Endothelial cell of umbilical vein (primary cell): ENCODE data around the gene TAS2R30. TPM values are rescaled to one million over a fixed set of nuclear protein-coding genes. Genes with fewer than 3 reads are reported as not detected.

Experiments used
- BruUV-seq: library from RNA; stranded (reverse); fragments of 400-500 nt; replicated peaks from 2 replicates; lab custom pipeline; 2021; lab: Mats Ljungman, UMichigan
- CTCF ChIA-PET: fragments of 300-600, 350-600 bp; sonication (Branson Sonifier 250); formaldehyde crosslinking; loops from one replicate; lab custom pipeline; 2021; ENCODE audit warnings: antibody characterized with exemption, inconsistent platforms; lab: Charles Lee
- POLR2A ChIA-PET: fragments of 300-600, 350-600 bp; sonication (Branson Sonifier 250); formaldehyde crosslinking; loops from one replicate; lab custom pipeline; 2021; ENCODE audit warnings: antibody characterized with exemption, inconsistent platforms; lab: Charles Lee
- DNase-seq: peaks from one replicate; pipeline ENCODE4 v3.0.0-alpha.2; 2011; ENCODE audit warnings: low read depth, low spot score
- FAIRE-seq: peaks from 2 replicates; lab custom pipeline; 2011; peaks lifted over from hg19 to GRCh38; lab: Jason Lieb, UNC
- H2AFZ ChIP-seq: 2 replicates; pipeline ENCODE4 v1.6.0; 2012; ENCODE audit warnings: low read depth, low read length, control low read depth, inconsistent platforms
- H3K27ac ChIP-seq: 2 replicates; pipeline ENCODE4 v1.5.1; 2011; ENCODE audit warnings: low read depth, mild to moderate bottlenecking, control low read depth, low read length, moderate library complexity; ENCODE audit not compliant: insufficient read depth
- H3K27me3 ChIP-seq, 2 experiments: 2 replicates each; pipeline versions ENCODE4 v1.6.0 to v1.6.1; 2011; ENCODE audit warnings: low read length in 2 of 2, mixed read lengths in 1 of 2; ENCODE audit not compliant: control insufficient read depth in 2 of 2, insufficient read depth in 2 of 2
- H3K36me3 ChIP-seq, 2 experiments: 2 replicates in 1 of 2; 3 replicates in 1 of 2; pipeline ENCODE4 v1.5.1; 2011; ENCODE audit warnings: low read length in 2 of 2, mild to moderate bottlenecking in 1 of 2, moderate library complexity in 1 of 2; ENCODE audit not compliant: control insufficient read depth in 2 of 2, insufficient read depth in 2 of 2; ENCODE audit errors: extremely low read depth in 1 of 2
- H3K4me1 ChIP-seq: 3 replicates; pipeline ENCODE4 v1.5.1; 2011; ENCODE audit warnings: mild to moderate bottlenecking, low read length; ENCODE audit not compliant: control insufficient read depth, insufficient read depth; ENCODE audit errors: extremely low read depth
- H3K4me2 ChIP-seq: 2 replicates; pipeline ENCODE4 v1.6.1; 2011; ENCODE audit warnings: low read length, control low read depth, mixed read lengths; ENCODE audit not compliant: insufficient read depth
- H3K4me3 ChIP-seq, 3 experiments: fragments of 200-600 bp in 1 of 3; sonication (generic), shearing (Covaris generic) in 1 of 3; replicated peaks in 1 of 3; 2 replicates each; pipeline ENCODE4 v1.5.1; 2011 to 2016; ENCODE audit warnings: control low read depth in 3 of 3, low read length in 3 of 3, mild to moderate bottlenecking in 2 of 3, inconsistent platforms in 1 of 3, low read depth in 1 of 3, moderate library complexity in 1 of 3; ENCODE audit not compliant: insufficient read depth in 1 of 3
- H3K79me2 ChIP-seq: 2 replicates; pipeline ENCODE4 v1.6.0; 2012; ENCODE audit warnings: low read length, inconsistent platforms; ENCODE audit not compliant: control insufficient read depth, insufficient read depth
- H3K9ac ChIP-seq: replicated peaks from 2 replicates; pipeline ENCODE3; 2011; ENCODE audit warnings: low read length, control low read depth; ENCODE audit not compliant: insufficient read depth; ENCODE audit errors: extremely low read depth
- H3K9me1 ChIP-seq: replicated peaks from 3 replicates; pipeline ENCODE4 v1.6.0; 2011; ENCODE audit warnings: mild to moderate bottlenecking, low read length; ENCODE audit not compliant: control insufficient read depth, insufficient read depth; ENCODE audit errors: extremely low read depth
- H3K9me3 ChIP-seq: replicated peaks from 2 replicates; pipeline ENCODE4 v1.5.1; 2012; ENCODE audit warnings: low read length, inconsistent platforms; ENCODE audit not compliant: control insufficient read depth, insufficient read depth
- H4K20me1 ChIP-seq: replicated peaks from 2 replicates; pipeline ENCODE3; 2011; ENCODE audit warnings: mild to moderate bottlenecking, low read length; ENCODE audit not compliant: control insufficient read depth, insufficient read depth; ENCODE audit errors: extremely low read depth
- CTCF ChIP-seq, 2 donors: IDR thresholded peaks; 1 replicate in 1 of 2; 2 replicates in 1 of 2; pipeline ENCODE4 v1.5.1; 2011; ENCODE audit warnings: low read length in 2 of 2, mild to moderate bottlenecking in 2 of 2, moderate library complexity in 2 of 2, control low read depth in 1 of 2, inconsistent platforms in 1 of 2, low read depth in 1 of 2; ENCODE audit not compliant: insufficient read depth in 1 of 2; ENCODE audit errors: extremely low read depth in 1 of 2
- EZH2 ChIP-seq: IDR thresholded peaks from 2 replicates; pipeline ENCODE4 v1.6.1; 2012; ENCODE audit warnings: borderline replicate concordance, low read depth, mild to moderate bottlenecking, moderate library complexity, low read length, inconsistent platforms; ENCODE audit not compliant: severe bottlenecking
- GATA2 ChIP-seq: IDR thresholded peaks from 2 replicates; pipeline ENCODE4 v1.7.0; 2011; ENCODE audit warnings: low read depth, mild to moderate bottlenecking, moderate library complexity, mixed read lengths, low read length; ENCODE audit not compliant: insufficient read length, insufficient read depth
- JUN ChIP-seq: IDR thresholded peaks from 2 replicates; pipeline ENCODE4 v1.6.1; 2011; ENCODE audit warnings: borderline replicate concordance, low read depth; ENCODE audit not compliant: insufficient read length, insufficient read depth
- MAX ChIP-seq: IDR thresholded peaks from 2 replicates; pipeline ENCODE4 v1.6.1; 2011; ENCODE audit not compliant: insufficient read depth, insufficient read length
- POLR2A ChIP-seq: IDR thresholded peaks from 2 replicates; pipeline ENCODE4 v1.6.1; 2012; ENCODE audit warnings: low read depth, mild to moderate bottlenecking, control low read depth, low read length
- POLR2AphosphoS5 ChIP-seq: IDR thresholded peaks from 2 replicates; pipeline ENCODE4 v1.6.1; 2012; ENCODE audit warnings: low read depth, mild to moderate bottlenecking, control low read depth, low read length, moderate library complexity; ENCODE audit not compliant: insufficient read depth
- dilution Hi-C: fragments of 300-500 bp; cut with MboI; formaldehyde crosslinking; loops from one replicate; pipeline ENCODE4 v1.15.0; 2019; ENCODE audit warnings: low sequenced_read_pairs; ENCODE audit not compliant: extremely low pct_ligation_motif_present
- intact Hi-C: fragments of 100-400 bp; cut with micrococcal nuclease; formaldehyde crosslinking; loops from one replicate; pipeline ENCODE4 v1.10.0; 2022
- polyA plus RNA-seq, 4 experiments: library from polyadenylated mRNA; depleted of rRNA in 3 of 4; stranded (reverse) in 3 of 4; unstranded in 1 of 4; fragments of >200 nt; gene quantifications; 2 replicates each; pipeline versions ENCODE4 v1.2.1 to v1.2.3, GENCODE V29; 2011 to 2012; ENCODE audit warnings: missing spikeins in 1 of 4
- total RNA-seq: library from RNA; stranded (reverse); gene quantifications from 2 replicates; pipeline ENCODE4 v1.2.3, GENCODE V29; 2021

The TAS2R30 gene
- total and polyA plus RNA-seq, 2 donors (not counting 3 experiments of a cell fraction or from before 2014, with no cell fraction given) = 0.26 to 5.2 TPM

- DNase-seq (no peak), FAIRE-seq (no peak)
- dilution Hi-C loops (no loop called here), intact Hi-C loops (loop anchor here (5.0 to 10.0 kb wide), 4 partner anchors 155 to 1107 kb away; partner anchors contain the start of gene YBX3)
- H3K4me1 ChIP-seq = peaks cover 24% of the 10 kb centered on the region
- peak overlapping the region; percentile 97 for H3K9ac ChIP-seq
- ChIA-PET POLR2A (interaction anchor here (0.8 to 1.1 kb wide), 2 partner anchors 10 to 14 kb away, joined by 3 to 4 read pairs; no protein-coding TSS in a partner anchor), CTCF (interaction anchor here (0.9 to 2.5 kb wide), 10 partner anchors 8 to 401 kb away, joined by 3 to 14 read pairs (median 4); partner anchors contain the start of gene TAS2R9)
- no TSS peak for BruUV-seq
- H2AFZ ChIP-seq = peak overlapping the region; percentile 89
- H3K4me3 ChIP-seq = peak overlapping the region; percentile 75 to 100 (median 100)
- no peak for TF ChIP-seq POLR2AphosphoS5
- TF ChIP-seq EZH2 = peak; percentile 19
- peaks cover 68% of the 10 kb centered on the region for H3K79me2 ChIP-seq
- no peaks in the 10 kb centered on the region for H3K9me3 ChIP-seq
- peak overlapping the region; percentile 96 for H3K27ac ChIP-seq
- no peaks in the 10 kb centered on the region for H3K9me1 ChIP-seq
- no peaks in the 10 kb centered on the region for H3K27me3 ChIP-seq
- H3K4me2 ChIP-seq = peak overlapping the region; percentile 100
- H3K36me3 ChIP-seq = peaks cover 0 to 6% of the 10 kb centered on the region in 2 experiments
- H4K20me1 ChIP-seq = no peaks in the 10 kb centered on the region
Measured at GRCh38 chr12:11171969-11172675, 37.7 kb upstream of the TAS2R30 start.

GRCh38 chr12:11171145-11171968 lies 36.9 kb upstream of the TAS2R30 start, which contains the start of gene SMIM10L1:
Gene SMIM10L1 (plus strand): TSS chr12:11171194. CDS start chr12:11171357, 163 bp downstream.
- CTCF ChIA-PET = interaction anchor here (0.9 to 2.5 kb wide), 12 partner anchors 8 to 400 kb away, joined by 3 to 14 read pairs (median 3); partner anchors contain the start of gene TAS2R9
- dilution Hi-C loops = no loop called here
- TF ChIP-seq MAX = no peak
- peak; percentile 93 for TF ChIP-seq POLR2A
- TF ChIP-seq GATA2 = no peak
- peak in 1 of 2 donors; percentile 18 for TF ChIP-seq CTCF (IDR thresholded peaks at IDR 0.05; ENCODE audit: extremely low read depth in 1 of 2, insufficient read depth in 1 of 2, low read depth in 1 of 2, low read length in 2 of 2)
- peak; percentile 54 for TF ChIP-seq EZH2
- peak; percentile 93 for TF ChIP-seq POLR2AphosphoS5
- TF ChIP-seq JUN = no peak
- POLR2A ChIA-PET = interaction anchor here (0.6 to 1.3 kb wide), 5 partner anchors 9 to 164 kb away, joined by 3 to 5 read pairs (median 3); no protein-coding TSS in a partner anchor
- Histone ChIP-seq H3K9ac (peak within 1 kb of the TSS; percentile 97), H3K36me3 (peaks cover 0 to 7% of the 10 kb centered on the region in 2 experiments), H3K4me1 (peaks cover 24% of the 10 kb centered on the region), H4K20me1 (no peaks in the 10 kb centered on the region), H3K4me2 (peak within 1 kb of the TSS; percentile 100), H3K9me3 (no peaks in the 10 kb centered on the region), H3K4me3 (peak within 1 kb of the TSS; percentile 75 to 100 (median 100)), H3K79me2 (peaks cover 75% of the 10 kb centered on the region), H3K9me1 (peaks cover 3% of the 10 kb centered on the region), H3K27me3 (no peaks in the 10 kb centered on the region), H3K27ac (peak within 1 kb of the TSS; percentile 96), H2AFZ (peak within 1 kb of the TSS; percentile 96)
- intact Hi-C loops = loop anchor here (5.0 to 10.0 kb wide), 4 partner anchors 154 to 1107 kb away; partner anchors contain the start of gene YBX3
- peak; percentile 61 for FAIRE-seq
- TSS peak; percentile 67 for BruUV-seq
- peak; percentile 95 for DNase-seq
